A204.1 (cell line): ENCODE results near the gene RNGTT.
"Not testable (repeated sequence)": the region's sequence is repeated elsewhere in the genome, so short reads cannot be mapped to it uniquely, and the experiment has no call there.

ENCODE experiments used
- FAIRE-seq: peaks from 2 replicates; lab custom pipeline; 2012; peaks lifted over from hg19 to GRCh38; lab: Jason Lieb, UNC

Gene RNGTT

GRCh38 chr6:88970301-88970700 lies 6.9 kb upstream of the RNGTT start:
- no peak for FAIRE-seq

- FAIRE-seq, result not testable (repeated sequence)
These were observed 5.8 kb upstream of the RNGTT start for GRCh38 chr6:88969255-88969654.

DNA sequence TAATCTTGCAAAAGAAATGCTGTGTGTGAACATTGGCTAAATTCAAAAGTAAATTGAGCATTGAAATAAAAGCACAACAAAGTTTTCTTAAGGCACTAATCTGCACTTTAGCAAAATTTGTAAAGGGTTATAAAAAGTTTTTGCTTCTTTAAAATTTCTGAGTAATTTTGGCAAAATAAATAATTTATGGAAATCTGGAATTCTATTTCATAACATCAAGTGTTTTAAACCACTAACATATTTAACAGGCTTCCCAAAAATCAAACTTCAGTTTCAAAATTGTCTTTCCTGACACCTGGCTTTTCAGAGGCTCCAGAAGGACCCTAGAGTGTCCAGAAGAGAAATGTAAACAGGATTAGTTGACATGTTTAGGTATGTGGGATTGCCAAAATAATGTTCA lies 4.5 kb upstream of the RNGTT start:
- FAIRE-seq, result no peak

GRCh38 chr6:88965691-88966090 lies 2.3 kb upstream of the RNGTT start:
- no peak for FAIRE-seq

GRCh38 chr6:88964509-88964908 lies 1.1 kb upstream of the RNGTT start:
- no peak for FAIRE-seq

- no peak for FAIRE-seq
These were observed 4.6 kb downstream of the RNGTT start for GRCh38 chr6:88958842-88959241.

- no peak for FAIRE-seq
These were observed 9.7 kb downstream of the RNGTT start for GRCh38 chr6:88953550-88954386.

- FAIRE-seq, result no peak
These were observed 11.2 kb downstream of the RNGTT start for GRCh38 chr6:88952065-88952704.

DNA sequence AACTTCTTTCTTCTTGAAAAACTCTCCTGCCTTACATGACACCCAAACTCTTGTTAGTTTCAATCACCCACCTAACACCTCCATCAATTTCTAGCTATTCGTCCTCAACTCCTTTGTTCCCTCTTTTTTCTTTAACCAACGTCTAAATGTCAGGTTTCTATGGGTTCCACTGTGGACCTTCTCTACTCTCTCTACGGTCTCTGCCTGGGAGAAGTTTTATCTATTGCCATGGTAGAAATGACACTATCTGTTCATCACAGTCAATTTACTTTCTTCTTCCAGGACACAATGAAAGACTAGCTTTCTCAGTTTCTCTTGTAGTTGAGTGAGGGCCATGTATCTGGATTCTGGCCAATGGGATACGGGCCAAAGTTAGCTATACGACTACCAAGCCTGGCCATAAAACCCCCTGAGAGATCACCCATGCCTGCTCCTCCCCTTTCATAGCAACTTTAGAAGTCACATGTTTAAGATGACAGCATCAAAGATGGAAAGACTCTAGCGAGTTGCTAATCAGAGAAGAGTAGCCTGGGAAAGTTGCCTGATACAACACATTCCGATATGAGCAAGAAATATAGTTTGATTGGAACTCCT lies 17.9 kb downstream of the RNGTT start:
- FAIRE-seq, result no peak

DNA sequence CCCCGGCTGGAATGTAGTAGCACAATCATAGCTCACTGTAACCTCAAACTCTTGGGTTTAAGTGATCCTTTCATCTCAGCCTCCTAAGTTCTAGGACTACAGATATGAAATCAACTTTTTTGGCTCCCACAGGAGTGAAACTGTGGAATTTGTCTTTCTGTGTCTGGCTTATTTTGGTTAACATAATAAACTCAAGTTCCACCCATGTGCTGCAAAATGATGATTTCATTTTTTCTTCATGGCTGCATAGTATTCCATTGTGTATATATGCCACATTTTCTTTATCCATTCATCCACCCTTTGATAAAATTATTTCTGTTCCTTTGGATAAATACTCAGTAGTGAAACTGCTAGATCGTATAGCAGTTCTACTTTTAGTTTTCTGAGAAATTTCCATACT lies 29.9 kb downstream of the RNGTT start:
- no peak for FAIRE-seq

- FAIRE-seq, result not testable (repeated sequence)
These were observed 31.4 kb downstream of the RNGTT start for GRCh38 chr6:88932019-88932418.

DNA sequence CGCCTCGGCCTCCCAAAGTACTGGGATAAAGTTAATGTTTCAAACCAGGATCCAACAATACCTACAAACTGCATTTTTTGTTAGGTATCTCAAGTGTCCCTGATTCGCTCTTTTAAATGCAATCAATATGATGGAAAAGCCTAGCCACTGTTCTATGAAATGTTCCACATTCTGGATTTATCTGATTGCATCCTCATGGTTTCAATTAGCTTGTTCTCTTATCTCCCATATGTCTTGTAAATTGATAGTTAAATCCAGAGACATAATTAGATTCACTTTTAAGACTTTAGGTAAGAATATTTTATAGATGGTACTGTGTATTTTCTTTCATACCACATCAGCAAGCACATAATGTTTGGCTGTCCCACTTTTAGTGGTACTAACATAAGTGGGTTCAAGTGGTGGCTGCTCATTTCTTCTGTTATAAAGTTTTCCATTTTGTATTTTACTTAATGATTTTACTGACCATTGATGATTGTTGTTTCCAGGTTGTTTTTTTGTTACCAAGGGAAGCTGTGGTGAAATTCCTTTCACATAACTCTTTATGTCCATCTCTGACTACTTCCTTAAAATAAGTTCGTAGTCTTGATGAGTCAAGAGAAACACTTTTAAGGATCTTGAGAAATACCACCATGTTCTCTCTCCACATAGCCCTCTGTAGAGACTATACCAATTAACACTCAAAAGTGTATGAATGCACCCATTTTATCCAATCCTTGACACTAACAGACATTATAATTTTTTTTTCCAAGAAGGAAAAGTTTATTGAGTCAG lies 40.5 kb downstream of the RNGTT start:
- no peak for FAIRE-seq

GRCh38 chr6:88921734-88922133 lies 41.7 kb downstream of the RNGTT start:
- FAIRE-seq, result peak; percentile 85

GRCh38 chr6:88920774-88921733 lies 42.4 kb downstream of the RNGTT start:
- no peak for FAIRE-seq

- no peak for FAIRE-seq
These were observed 43.3 kb downstream of the RNGTT start for GRCh38 chr6:88920088-88920487.

GRCh38 chr6:88919032-88919431 lies 44.4 kb downstream of the RNGTT start:
- FAIRE-seq, result peak; percentile 93

DNA sequence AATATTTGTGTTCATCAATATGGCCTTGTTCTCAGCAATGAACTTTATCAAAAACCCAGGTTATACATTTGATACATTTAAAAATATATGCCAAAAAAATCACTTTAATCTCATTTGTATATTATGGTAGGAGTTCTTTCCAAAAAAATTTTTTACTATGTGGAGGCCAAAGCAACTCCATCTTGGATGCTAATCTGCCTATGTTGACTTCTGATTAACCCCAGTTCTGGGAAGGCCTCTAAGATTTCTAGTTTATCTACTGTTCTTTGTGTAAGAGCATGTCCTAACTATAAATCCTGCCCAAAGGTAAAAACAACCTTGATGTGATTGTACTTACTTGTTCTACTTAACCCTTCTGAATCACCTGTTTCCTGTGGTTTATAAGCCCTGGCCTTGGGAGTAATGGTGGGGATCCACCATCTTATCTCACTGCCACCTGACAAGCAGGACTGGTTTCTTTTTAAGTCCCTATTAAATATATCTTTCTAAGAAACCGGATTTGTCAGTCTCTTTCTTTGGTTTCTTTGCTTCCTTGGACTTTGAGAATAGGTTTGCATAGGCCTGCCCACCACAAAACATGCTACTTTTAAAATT lies 46.7 kb downstream of the RNGTT start:
- FAIRE-seq, result no peak

DNA sequence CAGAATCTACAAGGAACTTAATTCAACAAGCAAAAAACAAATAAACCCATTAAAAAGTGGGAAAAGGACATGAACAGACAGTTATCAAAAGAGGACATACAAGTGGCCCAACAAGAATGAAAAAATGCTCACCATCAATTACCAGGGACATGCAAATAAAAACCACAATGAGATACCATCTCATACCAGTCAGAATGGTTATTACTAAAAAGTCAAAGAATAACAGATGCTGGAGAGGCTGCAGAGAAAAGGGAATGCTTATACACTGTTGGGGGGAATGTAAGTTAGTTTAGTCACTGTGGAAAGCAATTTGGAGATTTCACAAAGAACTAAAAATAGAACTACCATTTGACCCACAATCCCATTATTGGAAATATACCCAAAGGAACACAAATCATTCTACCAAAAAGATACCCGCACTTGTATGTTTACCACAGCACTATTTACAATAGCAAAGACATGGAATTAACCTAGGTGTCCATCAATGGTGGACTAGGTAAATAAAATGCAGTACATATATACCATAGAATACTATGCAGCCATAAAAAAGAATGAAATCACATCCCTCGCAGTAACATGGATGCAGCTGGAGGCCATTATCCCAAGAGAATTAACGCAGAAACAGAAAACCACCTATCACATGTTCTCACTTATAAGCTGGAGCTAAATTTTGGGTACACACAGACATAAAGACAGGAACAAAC lies 48.4 kb downstream of the RNGTT start:
- FAIRE-seq, result no peak

- no peak for FAIRE-seq
These were observed 49.2 kb downstream of the RNGTT start for GRCh38 chr6:88914180-88914579.

DNA sequence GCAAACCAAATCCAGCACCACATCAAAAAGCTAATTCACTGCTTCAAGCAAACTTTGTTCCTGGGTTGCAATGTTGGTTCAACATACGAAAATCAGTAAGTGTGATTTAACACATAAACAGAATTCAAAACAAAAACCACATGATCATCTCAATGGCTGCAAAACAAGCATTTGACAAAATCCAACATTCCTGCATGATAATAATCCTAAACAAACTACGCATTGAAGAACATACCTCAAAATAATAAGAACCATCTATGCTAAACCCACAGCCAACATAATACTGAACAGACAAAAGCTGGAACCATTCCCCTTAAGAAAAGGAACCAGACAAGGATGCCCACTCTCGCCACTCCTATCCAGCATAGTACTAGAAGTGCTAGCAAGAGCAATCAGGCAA lies 49.9 kb downstream of the RNGTT start:
- no peak for FAIRE-seq
